ENCODE results near the gene NRXN3. TPM values are rescaled to one million over a fixed set of nuclear protein-coding genes. Genes with fewer than 3 reads are reported as not detected.
A peak's percentile ranks its signal among the peaks of the same experiment; 100 is the strongest.

The NRXN3 gene
- total RNA-seq, 1 donor from 2014 or later = 5.9 TPM

GRCh38 chr14:79405512-79405910 is 1235.3 kb downstream of the NRXN3 start:
- Histone ChIP-seq H3K4me1 (peaks cover 38% of the 10 kb centered on the region), H3K4me3 (no peak overlapping the region)
- peak overlapping the region; percentile 67 for H3K27ac Mint-ChIP-seq

GRCh38 chr14:79407572-79407971 is 1237.4 kb downstream of the NRXN3 start:
- Histone ChIP-seq H3K4me1 (peaks cover 38% of the 10 kb centered on the region), H3K9ac (no peak overlapping the region), H3K4me2 (no peak overlapping the region), H3K27ac (no peak overlapping the region), H3F3A (ENCODE audit: low read depth) (peaks cover 20% of the 10 kb centered on the region), H3K36me3 (no peaks in the 10 kb centered on the region), H4K20me1 (ENCODE audit: low read depth) (no peaks in the 10 kb centered on the region), H3K79me2 (ENCODE audit: low read depth) (no peaks in the 10 kb centered on the region), H3K9me3 (ENCODE audit: low read depth) (no peaks in the 10 kb centered on the region), H3K27me3 (no peaks in the 10 kb centered on the region), H2AFZ (replicated peaks) (no peak overlapping the region), H3K4me3 (no peak overlapping the region)
- H3K4me1 Mint-ChIP-seq = peaks cover 31% of the 10 kb centered on the region
- no peaks in the 10 kb centered on the region for H3K27me3 Mint-ChIP-seq (ENCODE audit: insufficient read depth, low read depth)
- TF ChIP-seq CTCF (IDR thresholded peaks at IDR 0.05) (no peak), EZH2 (IDR thresholded peaks at IDR 0.05) (no peak), EZH2phosphoT487 (IDR thresholded peaks at IDR 0.05) (no peak)
- H3K4me3 Mint-ChIP-seq = no peak overlapping the region
- peaks cover 4% of the 10 kb centered on the region for H3K9me3 Mint-ChIP-seq
- no peak for DNase-seq (ENCODE audit: low spot score)
- H3K36me3 Mint-ChIP-seq = no peaks in the 10 kb centered on the region
- H3K27ac Mint-ChIP-seq = no peak overlapping the region

More at GRCh38 chr14:79405512-79405910, 1235.3 kb downstream of the NRXN3 start:
- no peak overlapping the region for H3K9ac ChIP-seq
- Mint-ChIP-seq H3K4me3 (no peak overlapping the region), H3K36me3 (no peaks in the 10 kb centered on the region), H3K27me3 (ENCODE audit: insufficient read depth, low read depth) (no peaks in the 10 kb centered on the region), H3K4me1 (peaks cover 31% of the 10 kb centered on the region), H3K9me3 (peaks cover 5% of the 10 kb centered on the region)
- TF ChIP-seq EZH2phosphoT487 (IDR thresholded peaks at IDR 0.05) = no peak
- no peak for TF ChIP-seq EZH2 (IDR thresholded peaks at IDR 0.05)
- no peak for TF ChIP-seq CTCF (IDR thresholded peaks at IDR 0.05)
- no peaks in the 10 kb centered on the region for H3K79me2 ChIP-seq (ENCODE audit: low read depth)
- peak overlapping the region; percentile 11 for H3K4me2 ChIP-seq
- H3K36me3 ChIP-seq = no peaks in the 10 kb centered on the region
- H3K9me3 ChIP-seq (ENCODE audit: low read depth) = no peaks in the 10 kb centered on the region
- no peaks in the 10 kb centered on the region for H4K20me1 ChIP-seq (ENCODE audit: low read depth)
- H3F3A ChIP-seq (ENCODE audit: low read depth) = peaks cover 15% of the 10 kb centered on the region
- DNase-seq (ENCODE audit: low spot score) = no peak
- H2AFZ ChIP-seq (replicated peaks) = no peak overlapping the region
- H3K27ac ChIP-seq = peak overlapping the region; percentile 14
- no peaks in the 10 kb centered on the region for H3K27me3 ChIP-seq

DNA sequence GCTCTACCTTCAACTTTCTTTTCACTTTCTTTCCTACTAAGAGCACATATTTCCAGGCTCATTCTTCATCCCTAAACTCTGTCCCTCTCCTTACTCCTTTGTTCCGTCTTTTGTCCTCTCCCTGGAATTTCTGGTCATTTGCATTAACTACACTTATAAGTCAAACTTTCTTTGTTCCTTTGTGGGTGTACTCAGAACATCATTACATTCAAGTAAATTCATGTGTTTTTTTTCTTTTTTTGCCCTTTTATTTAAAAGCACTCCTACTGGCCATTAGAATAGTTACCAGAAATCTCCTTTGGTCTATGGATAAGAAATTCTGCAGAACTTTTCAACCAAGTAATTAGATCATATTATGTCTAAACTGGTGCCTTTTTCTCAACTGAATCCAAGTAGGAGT is 1238.5 kb downstream of the NRXN3 start:
- H3K4me2 ChIP-seq = peak overlapping the region; percentile 49
- H3K9ac ChIP-seq = no peak overlapping the region
- H3F3A ChIP-seq (ENCODE audit: low read depth) = peaks cover 20% of the 10 kb centered on the region
- peak overlapping the region; percentile 7 for H2AFZ ChIP-seq (replicated peaks)
- H3K36me3 ChIP-seq = no peaks in the 10 kb centered on the region
- H3K27me3 Mint-ChIP-seq (ENCODE audit: insufficient read depth, low read depth) = no peaks in the 10 kb centered on the region
- H3K4me3 Mint-ChIP-seq = no peak overlapping the region
- no peaks in the 10 kb centered on the region for H3K36me3 Mint-ChIP-seq
- peak overlapping the region; percentile 37 for H3K27ac ChIP-seq
- H3K9me3 Mint-ChIP-seq = peaks cover 2% of the 10 kb centered on the region
- no peaks in the 10 kb centered on the region for H3K79me2 ChIP-seq (ENCODE audit: low read depth)
- TF ChIP-seq CTCF (IDR thresholded peaks at IDR 0.05) (peak; percentile 44), EZH2 (IDR thresholded peaks at IDR 0.05) (no peak), EZH2phosphoT487 (IDR thresholded peaks at IDR 0.05) (no peak)
- no peaks in the 10 kb centered on the region for H3K27me3 ChIP-seq
- H3K4me1 ChIP-seq = peaks cover 44% of the 10 kb centered on the region
- H4K20me1 ChIP-seq (ENCODE audit: low read depth) = no peaks in the 10 kb centered on the region
- H3K4me3 ChIP-seq = no peak overlapping the region
- H3K4me1 Mint-ChIP-seq = peaks cover 38% of the 10 kb centered on the region
- peak overlapping the region; percentile 15 for H3K27ac Mint-ChIP-seq
- no peaks in the 10 kb centered on the region for H3K9me3 ChIP-seq (ENCODE audit: low read depth)
- DNase-seq (ENCODE audit: low spot score) = peak; percentile 57
